ENCODE measurements around the gene STK32B.

Gene STK32B

DNA sequence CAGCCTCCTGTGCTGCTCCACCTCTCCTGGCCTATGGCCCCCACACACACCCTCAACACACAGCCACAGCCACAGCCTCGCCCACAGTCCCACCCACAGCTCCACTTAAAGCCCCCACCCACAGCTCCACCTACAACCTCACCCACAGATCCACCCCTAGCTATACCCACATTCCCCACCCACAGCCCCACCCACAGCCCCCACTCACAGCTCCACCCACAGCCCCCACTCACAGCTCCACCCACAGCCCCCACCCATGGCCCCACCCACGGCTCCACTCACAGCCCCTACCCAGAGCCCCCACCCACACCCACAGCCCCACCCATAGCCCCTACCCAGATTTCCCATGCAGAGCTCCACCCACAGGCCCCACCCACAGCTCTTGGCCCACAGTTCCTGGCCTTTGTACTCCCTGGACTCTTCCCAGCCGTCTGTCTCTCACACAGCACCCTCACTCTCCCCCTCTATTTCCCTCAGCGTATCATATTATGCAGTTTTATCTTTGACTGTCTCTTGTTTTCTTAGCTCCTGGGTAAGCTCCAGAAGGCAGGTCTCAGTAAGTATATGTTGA is 334.5 kb downstream of the STK32B start:
- no peak for DNase-seq (ENCODE audit: low read depth in 1 of 2, low spot score in 1 of 2)

DNA sequence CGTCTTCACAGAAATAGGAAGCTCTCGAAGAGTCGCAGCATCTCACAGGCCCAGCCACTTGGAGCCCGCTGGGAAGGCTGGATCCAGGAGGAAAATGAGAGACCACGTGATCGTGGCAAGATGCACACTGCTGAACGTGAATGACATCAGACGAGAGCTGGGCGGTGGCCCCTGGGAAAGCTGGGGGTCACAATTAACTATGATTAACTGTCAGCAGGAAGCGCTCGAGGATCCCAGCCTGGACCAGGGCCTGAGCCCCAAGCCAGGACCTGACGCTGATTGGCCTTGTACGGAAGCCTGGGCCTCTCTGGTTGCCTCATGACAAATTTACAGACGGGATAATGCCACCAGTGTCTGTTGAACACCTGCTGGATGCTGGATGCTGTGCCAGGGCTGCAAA is 335.6 kb downstream of the STK32B start:
- no peak for DNase-seq (ENCODE audit: low read depth in 1 of 2, low spot score in 1 of 2)

DNA sequence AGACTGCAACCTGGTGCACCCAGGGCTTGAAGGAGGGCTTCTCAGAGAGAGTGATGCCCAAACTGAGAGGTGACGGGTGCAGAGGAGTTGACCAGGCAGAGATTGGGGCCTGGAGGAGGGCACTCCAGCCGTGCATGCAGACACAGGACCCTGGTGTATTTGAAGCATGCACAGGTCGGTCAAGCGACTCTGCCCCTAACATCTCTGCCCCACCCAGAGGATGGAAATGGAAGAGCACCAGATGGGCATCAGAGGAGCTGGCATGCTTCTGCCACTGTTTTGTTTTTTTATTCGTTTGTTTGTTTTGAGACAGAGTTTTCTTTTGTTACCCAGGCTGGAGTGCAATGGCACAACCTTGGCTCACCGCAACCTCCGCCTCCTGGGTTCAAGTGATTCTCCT is 336.2 kb downstream of the STK32B start:
- no peak for DNase-seq (ENCODE audit: low read depth in 1 of 2, low spot score in 1 of 2)

DNA sequence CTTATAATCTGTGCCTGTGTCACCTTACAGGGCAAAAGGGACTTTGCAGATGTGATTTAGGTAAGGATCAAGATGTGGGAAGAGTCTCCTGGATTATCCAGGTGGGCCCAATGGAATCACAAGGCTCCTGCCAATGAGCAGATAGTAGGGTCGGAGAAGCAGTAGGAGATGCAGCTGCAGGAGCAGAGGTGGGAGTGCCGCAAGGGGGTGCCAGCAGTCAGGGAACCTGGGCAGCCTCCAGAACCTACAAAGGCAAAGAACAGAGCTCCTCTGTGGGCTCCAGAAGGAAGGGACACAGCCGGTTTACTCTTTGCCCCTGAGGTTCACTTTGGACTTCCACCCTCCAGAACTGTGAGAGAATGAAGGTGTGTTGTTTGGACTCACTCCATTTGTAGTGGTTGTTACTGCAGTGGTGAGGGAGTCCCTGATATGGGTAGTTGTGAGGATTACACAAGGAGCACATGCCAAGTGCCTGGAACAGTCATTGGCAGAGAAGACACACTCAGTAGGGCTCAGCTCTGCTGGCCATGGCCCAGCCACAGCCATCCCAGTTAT is 338.6 kb downstream of the STK32B start:
- no peak for DNase-seq (ENCODE audit: low read depth in 1 of 2, low spot score in 1 of 2)

DNA sequence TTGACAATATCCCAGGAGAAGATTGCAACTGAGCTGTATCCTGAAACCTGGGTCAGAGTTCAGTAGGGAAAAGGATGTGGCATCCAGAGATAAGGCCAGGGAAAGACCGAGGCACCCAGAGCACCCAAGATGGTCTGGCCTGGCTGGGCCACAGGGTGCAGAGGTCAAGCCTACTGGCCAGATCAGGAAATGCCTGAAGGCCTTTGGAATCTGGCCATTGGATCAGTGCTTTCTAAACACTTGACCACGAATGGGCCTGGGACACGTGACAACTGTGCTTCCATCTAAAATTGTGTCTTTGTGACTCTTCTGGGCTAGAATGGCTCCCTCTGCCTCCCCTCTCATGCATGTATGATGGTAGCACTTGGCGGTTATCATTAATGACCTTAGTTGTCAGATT is 340.2 kb downstream of the STK32B start:
- no peak for DNase-seq (ENCODE audit: low read depth in 1 of 2, low spot score in 1 of 2)

DNA sequence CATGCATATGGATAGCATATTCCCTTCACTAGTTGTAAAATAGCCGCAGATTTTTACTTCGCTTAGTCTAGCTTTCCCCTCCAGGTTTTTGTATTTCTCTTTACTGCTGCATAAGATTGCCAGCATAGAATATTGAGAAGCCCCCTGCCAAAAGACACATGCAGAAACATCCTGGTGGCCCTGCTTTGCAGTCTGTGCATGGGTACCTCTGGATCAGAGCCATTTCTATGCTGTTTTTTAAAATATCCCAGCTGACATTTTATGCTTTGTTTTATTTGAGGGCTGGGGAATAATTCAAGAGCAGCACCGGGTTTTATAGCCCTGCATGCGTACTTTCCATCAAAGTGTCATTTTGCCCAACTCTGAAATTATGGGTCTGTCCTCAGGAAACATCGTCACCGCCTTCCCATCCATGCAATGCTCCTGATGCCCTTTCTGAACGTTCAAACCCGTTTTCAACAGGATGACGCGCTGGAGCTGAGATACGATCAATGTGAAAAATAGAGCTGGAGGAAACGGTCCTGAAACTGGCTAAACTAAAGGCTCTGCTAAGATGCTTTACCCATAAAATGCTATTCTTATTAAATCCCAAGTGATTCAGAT is 342.7 kb downstream of the STK32B start:
- no peak for DNase-seq (ENCODE audit: low read depth in 1 of 2, low spot score in 1 of 2)

DNA sequence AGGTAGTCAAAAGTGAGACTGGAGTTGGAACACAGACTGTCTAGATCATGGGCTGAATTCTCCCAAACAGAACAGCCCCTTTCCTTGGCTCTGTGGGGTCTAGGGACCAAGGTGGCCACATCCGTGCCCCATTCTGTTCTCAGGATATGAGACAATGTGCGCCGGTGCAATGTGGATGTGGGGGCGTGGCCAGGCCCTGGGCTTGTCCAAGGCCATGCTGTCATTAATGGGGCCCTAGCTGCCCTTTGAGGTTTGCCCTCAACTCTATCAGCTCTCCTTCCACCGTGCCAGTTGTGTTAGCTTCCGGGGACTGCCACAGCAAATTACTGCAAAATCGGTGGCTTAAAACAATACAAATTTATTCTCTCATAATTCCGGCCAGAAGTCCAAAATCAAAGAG is 344.5 kb downstream of the STK32B start:
- no peak for DNase-seq (ENCODE audit: low read depth in 1 of 2, low spot score in 1 of 2)

DNA sequence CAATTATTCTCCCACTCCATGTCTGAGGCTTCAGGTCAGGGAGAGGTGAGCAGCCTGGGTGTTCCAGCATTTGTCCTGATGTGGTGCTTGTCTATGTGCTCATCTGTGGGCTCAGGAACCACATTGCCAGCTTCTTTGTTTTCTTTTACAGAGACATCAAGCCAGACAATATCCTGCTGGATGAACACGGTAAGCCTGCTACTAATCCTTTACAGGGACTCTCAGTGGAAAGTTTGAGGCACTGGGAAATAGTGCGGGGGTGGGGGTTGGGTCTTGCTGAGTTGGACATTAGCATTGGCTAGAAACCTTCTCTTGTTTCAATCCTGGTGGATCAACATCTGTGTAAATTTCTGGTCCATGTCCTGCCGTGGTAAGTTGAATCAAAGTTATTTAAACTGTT is 346.8 kb downstream of the STK32B start:
- DNase-seq (ENCODE audit: low read depth in 1 of 2, low spot score in 1 of 2), result no peak

DNA sequence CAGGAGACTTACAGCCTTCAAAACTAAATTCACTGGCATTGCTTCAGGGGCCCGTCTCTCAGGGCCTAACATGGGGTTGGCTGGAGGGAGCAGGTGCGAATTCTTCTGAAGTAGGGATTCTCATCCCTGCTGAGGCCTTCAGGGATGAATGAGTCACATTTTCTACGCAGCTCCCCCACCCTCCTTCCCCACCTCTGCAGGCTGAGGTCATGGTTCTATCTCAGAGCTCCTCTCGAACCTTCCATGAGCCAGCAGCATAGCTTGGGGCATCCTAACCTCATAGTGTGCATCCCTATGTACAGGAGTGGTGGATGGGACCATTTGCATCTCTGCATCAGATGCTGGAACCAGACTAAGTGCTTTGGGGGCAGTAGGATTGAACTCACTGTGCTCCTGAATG is 347.8 kb downstream of the STK32B start:
- DNase-seq (ENCODE audit: low read depth in 1 of 2, low spot score in 1 of 2), result no peak

DNA sequence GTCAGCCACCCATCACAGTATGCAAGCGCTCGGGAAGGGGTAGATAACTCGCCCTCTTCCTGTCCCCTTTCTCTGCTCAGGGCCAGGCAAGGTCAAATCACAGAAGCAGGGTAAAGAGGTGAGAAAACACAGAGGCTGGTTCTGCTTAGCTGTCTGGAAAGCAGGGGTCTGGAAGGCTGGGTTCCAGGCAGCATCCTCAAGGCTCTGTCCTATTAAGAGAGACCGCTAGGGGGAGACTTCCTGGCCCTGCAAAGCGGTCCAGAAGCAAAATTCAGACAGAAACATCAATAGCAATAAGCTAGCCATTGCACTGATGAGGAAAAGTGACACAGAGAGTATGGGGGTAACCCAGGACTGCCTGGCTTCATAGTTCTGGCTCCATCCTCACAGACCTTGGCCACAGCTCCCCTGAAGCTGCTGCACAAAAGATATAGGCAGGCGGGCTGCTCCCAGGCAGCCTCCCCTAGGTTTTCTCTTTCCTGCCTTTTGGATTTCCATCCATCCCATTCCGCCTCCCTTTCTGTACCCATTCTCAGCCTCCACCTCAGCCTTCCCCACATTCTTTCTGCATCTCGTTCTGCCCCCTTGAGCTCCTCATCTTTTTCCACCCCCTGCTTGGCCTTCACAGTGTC is 348.6 kb downstream of the STK32B start:
- no peak for DNase-seq (ENCODE audit: low read depth in 1 of 2, low spot score in 1 of 2)

DNA sequence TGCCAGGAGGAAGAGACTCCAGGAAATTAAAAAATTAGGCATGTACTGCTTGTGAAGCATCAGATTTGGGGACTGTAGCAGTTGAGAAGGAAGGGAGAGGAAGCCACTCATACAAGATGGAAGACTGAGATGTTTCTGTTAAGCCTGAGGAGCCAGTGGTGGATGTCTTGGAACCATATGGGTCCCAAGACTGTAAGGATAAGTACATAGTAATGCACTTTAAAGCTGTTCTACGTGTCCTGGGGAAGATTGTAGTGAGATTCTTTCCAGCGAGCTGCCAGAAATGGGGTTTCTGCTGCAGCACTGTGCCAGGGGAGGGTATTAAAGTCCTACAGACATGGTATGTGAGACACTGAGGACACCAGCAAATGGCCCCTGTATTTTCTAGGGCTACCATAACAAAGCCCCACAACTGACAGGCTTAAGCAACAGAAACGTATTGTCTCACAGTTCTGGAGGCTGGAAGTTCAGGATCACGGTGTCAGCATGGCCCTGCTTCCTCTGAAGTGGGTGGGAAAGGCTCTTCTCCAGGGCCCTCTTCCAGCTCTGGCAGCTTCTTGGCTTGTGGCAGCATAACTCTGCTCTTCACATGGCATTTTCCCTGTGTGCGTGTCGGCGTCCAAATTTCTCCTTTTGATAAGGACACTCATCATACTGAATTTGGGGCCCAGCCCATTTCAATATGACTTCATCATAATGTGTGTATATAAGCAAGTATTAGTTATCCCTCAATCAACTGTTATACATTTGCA is 352.6 kb downstream of the STK32B start:
- no peak for DNase-seq (ENCODE audit: low read depth in 1 of 2, low spot score in 1 of 2)

DNA sequence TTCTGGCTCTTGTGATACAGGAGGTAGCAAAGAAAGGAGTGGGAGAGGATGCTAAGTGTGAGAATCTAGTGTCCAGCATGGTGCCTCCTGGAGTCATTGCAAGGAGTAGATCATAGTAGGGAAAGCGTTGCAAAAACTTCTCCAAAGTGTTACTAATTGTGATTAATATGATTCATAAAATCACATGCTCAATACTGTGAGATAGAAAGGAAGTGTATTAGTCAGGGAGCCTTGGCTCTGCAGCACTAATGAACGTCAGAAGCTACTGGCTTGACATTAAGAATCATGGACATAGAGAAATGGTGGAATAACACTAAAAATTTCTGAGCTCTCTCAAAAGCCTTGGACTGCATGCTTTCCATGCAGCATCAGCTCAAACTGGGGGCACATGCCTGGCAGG is 358.0 kb downstream of the STK32B start:
- DNase-seq (ENCODE audit: low read depth in 1 of 2, low spot score in 1 of 2), result no peak

DNA sequence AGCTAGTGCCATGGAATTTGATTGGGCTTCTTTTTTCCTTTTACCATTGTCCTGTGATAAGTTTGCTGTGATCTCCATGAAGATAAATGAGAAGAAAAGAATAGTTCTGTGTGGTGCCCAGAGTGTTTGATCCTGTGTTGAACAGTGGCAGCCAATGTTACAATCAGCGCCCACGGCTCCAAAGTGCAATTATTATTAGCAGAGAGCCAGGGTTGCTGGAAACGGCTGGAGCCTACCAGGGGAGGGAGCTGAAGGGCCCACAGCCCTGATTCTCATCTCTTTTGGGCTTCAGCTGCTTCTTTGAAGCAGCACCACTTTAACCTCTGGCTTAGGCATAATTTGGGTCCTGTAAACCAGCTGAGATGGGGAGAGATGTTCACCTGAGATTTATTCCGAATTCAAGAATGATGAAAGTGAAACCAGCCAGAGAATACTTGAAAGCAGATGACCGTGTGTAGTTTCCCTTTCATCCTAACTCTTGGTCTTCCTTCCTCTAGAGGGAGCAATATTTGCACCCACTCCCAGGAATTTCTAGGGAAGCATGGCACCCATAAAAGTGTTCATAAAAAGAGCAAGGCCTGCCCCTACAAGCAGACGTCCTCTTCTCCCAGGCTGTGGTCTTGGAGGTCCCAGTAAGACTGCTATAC is 358.8 kb downstream of the STK32B start:
- no peak for DNase-seq (ENCODE audit: low read depth in 1 of 2, low spot score in 1 of 2)

DNA sequence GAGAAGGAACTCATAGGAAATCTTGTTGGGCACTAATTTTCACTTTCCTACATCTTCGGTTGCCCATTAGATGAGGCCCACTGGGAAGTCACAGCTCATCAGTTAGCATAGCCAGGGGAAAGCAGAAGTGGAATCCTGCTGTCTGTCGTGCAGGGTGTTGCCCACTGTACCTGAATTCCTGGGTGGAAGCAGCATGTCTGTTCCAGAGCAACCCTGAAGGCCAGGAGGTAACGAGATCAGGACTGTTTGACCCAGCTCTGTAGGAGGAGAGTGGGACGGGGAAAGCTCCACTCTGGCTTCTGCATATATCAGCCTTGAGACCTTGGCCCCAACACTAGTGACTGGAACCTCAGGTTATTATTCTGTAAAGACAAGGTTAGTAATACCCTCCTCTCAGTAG is 361.0 kb downstream of the STK32B start:
- DNase-seq (ENCODE audit: low read depth in 1 of 2, low spot score in 1 of 2), result no peak

DNA sequence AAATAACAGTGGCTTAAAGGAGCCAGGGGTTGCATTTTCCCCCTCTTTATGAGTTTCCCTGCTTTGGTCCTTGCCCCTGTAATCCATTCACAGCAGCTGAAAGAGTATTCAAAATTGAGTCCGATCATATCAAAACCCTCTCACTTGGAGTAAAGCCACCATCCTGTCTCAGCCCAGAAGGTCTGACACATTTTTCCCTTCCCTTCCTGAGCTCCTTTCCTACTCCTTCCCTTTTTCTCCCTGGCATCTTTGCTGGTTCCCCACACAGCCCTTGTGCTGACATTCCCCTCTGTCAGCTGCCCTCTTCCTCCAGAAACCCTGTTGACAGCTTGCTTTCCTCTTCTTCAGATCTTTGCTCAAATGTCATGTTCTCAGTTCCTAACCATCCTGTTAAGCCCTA is 361.5 kb downstream of the STK32B start:
- no peak for DNase-seq (ENCODE audit: low read depth in 1 of 2, low spot score in 1 of 2)

DNA sequence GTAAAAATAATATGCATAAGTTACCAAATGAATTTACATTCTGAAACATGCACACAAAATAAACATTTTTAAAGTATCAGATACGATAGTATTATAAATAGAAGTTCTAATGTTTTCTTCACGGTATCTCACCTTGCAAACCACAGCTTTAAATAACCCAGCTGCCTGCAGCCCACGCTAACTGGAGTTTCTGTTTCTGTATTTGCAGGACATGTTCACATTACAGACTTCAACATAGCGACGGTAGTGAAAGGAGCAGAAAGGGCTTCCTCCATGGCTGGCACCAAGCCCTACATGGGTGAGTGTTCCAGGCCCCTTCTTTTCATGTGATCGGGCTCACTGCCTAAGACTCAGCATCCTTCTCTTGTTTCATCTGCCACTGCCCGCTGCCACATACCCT is 365.4 kb downstream of the STK32B start:
- DNase-seq (ENCODE audit: low read depth in 1 of 2, low spot score in 1 of 2), result no peak

DNA sequence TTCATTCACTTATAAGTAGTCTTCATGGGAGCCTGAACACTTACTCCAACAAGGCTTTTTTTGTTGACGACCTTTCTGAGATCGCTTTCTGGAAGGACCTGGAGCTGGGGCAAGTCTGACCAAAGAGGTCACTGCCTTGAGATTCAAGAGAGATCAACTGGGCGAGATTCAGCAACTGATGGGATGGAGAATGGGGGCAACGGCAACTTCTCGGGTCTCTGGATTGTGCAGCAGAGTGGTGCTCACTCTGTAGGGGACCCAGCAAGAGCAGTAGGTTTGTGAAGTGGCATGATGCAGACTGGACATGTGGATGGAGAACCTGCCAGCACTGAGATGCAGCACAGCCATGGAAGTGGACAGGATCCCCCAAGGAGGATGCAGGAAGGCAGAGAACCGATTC is 369.0 kb downstream of the STK32B start:
- no peak for DNase-seq (ENCODE audit: low read depth in 1 of 2, low spot score in 1 of 2)

DNA sequence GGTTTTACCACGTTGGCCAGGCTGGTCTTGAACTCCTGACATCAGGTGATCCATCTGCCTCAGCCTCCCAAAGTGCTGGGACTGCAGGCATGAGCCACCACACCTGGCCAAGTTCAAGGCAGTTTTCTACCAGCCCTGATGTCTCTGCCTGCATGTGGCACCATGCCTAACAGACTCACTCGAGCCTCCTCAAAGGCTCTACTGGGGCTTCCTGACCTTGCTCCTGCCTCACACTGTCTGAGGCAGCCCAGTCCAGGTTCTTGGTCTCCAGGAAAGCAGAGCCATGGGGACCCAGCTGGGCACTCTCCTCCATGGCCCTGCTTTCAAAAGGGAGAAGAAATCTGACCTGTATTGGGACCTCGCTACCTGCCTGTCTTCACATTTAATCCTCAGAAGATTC is 370.1 kb downstream of the STK32B start:
- no peak for DNase-seq (ENCODE audit: low read depth in 1 of 2, low spot score in 1 of 2)

DNA sequence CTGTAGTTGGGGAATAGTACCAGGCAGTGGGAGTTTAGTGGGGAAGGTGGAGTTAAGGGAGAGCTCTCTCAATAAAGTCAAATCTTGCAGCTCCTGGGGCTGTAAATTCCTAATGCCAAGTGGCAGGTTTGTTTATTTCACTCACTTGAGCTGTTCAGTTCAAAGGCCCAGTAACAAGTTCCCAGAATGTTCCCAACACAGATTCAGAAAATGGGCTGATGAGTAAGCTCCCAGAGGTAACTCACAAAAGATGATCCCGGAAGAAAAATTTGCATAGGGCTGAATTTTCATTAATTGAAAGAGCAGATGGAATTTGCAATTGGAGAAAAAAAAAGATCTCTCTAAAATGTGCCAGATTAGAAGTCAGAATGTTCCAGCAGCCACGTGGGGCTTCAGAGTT is 370.9 kb downstream of the STK32B start:
- no peak for DNase-seq (ENCODE audit: low read depth in 1 of 2, low spot score in 1 of 2)

DNA sequence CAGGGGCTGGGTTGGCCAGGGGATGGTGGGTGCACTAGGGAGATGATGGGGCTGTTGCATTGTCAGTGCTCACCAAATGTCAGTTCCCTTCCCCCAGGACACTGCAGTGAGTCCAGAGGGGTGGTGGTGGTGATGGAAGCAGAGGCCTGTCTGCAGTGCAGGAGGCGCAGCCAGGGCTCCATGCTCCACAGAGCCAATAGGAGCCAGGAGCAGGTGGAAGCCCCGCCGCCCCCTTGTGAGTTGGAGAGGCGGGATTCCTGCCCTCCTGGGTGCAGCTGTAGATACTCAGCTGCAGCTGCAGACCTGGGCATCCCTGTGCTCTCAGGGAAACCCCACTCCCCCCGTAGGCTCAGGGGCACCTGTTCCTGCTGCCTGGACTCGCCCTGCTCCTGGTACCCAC is 372.4 kb downstream of the STK32B start:
- no peak for DNase-seq (ENCODE audit: low read depth in 1 of 2, low spot score in 1 of 2)

DNA sequence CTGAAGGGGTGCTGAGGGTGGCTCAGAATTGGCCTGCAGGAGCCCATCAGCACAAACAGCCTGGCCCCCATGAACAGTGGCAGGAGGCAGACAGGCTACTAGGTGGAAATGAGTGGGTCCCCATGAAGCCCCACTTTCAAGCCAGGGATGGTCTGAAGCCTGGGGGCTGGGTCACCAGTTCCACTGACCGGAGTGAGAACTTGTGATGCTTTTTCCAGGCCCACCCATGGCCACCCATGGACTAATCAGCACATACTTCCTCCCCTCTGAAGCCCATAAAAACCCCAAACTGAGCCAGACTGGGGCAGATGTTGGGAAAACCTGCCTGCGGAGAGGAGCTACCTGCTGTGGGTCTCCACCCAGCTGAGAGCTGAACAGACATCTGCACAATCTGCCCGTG is 372.9 kb downstream of the STK32B start:
- no peak for DNase-seq (ENCODE audit: low read depth in 1 of 2, low spot score in 1 of 2)

DNA sequence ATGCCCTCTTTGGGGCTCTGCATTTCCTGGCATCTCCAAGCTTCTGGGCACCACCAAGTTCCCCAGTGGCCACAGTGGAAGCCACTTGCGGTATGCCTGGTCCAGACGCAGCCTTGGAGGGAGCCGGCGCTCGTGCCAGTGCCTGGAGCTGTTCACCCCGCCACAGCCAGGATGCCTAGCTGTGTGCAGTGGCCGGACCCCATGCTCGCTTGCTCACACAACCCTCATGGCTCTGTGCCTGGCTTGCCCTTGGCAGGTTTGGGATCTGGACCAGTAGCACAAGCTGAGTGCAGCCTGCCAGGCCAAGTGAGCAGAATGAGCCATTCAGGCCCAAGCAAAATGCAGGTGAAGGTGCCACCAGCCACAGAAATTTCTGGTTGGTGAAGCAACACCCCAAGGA is 373.6 kb downstream of the STK32B start:
- DNase-seq (ENCODE audit: low read depth in 1 of 2, low spot score in 1 of 2), result no peak

All from activated T-helper 1 cell treated with anti-CD3 and anti-CD28 coated beads, Interleukin-2, amount 50 U/mL, for 16 hours (primary cell).